Mesendoderm (in vitro differentiated cells): ENCODE data around the gene TSPEAR.
A peak's percentile ranks its signal among the peaks of the same experiment; 100 is the strongest.
"Not testable (repeated sequence)": the region's sequence is repeated elsewhere in the genome, so short reads cannot be mapped to it uniquely, and the experiment has no call there.

Source experiments
- DNase-seq: peaks from one replicate; pipeline ENCODE4 v3.0.0; 2013
- H2AK5ac ChIP-seq: 2 replicates; pipeline ENCODE4 v1.6.1; 2013; ENCODE audit warnings: low read length, inconsistent platforms
- H2BK120ac ChIP-seq: 2 replicates; pipeline ENCODE4 v1.6.1; 2013; ENCODE audit warnings: low read depth, mild to moderate bottlenecking, low read length, moderate library complexity, mixed read lengths
- H2BK15ac ChIP-seq: replicated peaks from 2 replicates; pipeline ENCODE4 v1.6.1; 2013; ENCODE audit warnings: low read depth, mild to moderate bottlenecking, moderate library complexity
- H2BK5ac ChIP-seq: 2 replicates; pipeline ENCODE4 v1.6.1; 2013; ENCODE audit warnings: low read length, inconsistent platforms
- H3K18ac ChIP-seq: 2 replicates; pipeline ENCODE4 v1.6.1; 2013; ENCODE audit warnings: mild to moderate bottlenecking, low read length, mixed read lengths
- H3K23ac ChIP-seq: one replicate; pipeline ENCODE4 v1.6.1; 2013; ENCODE audit warnings: low read length
- H3K27ac ChIP-seq: 2 replicates; pipeline ENCODE4 v1.5.1; 2013; ENCODE audit warnings: low read depth, mild to moderate bottlenecking, inconsistent platforms, low read length, moderate library complexity
- H3K27me3 ChIP-seq: 2 replicates; pipeline ENCODE4 v1.6.1; 2013; ENCODE audit warnings: low read length, control low read depth, mild to moderate bottlenecking, inconsistent platforms; ENCODE audit not compliant: insufficient read depth, poor library complexity
- H3K36me3 ChIP-seq: 2 replicates; pipeline ENCODE4 v1.6.1; 2013; ENCODE audit warnings: low read length, inconsistent platforms; ENCODE audit not compliant: control insufficient read depth, insufficient read depth
- H3K4ac ChIP-seq: one replicate; pipeline ENCODE4 v1.6.1; 2013; ENCODE audit warnings: low read depth, mild to moderate bottlenecking, low read length, moderate library complexity
- H3K4me1 ChIP-seq: 2 replicates; pipeline ENCODE4 v1.6.1; 2013; ENCODE audit warnings: low read depth, low read length, inconsistent platforms; ENCODE audit not compliant: control insufficient read depth
- H3K4me2 ChIP-seq: 2 replicates; pipeline ENCODE4 v1.6.1; 2013; ENCODE audit warnings: low read length
- H3K4me3 ChIP-seq: 2 replicates; pipeline ENCODE4 v1.5.1; 2013; ENCODE audit warnings: mild to moderate bottlenecking, low read length
- H3K56ac ChIP-seq: one replicate; pipeline ENCODE4 v1.6.1; 2013; ENCODE audit warnings: low read length
- H3K79me1 ChIP-seq: 2 replicates; pipeline ENCODE4 v1.6.1; 2013; ENCODE audit warnings: low read length, inconsistent platforms
- H3K79me2 ChIP-seq: 2 replicates; pipeline ENCODE4 v1.6.1; 2013; ENCODE audit warnings: mild to moderate bottlenecking, low read length; ENCODE audit not compliant: control insufficient read depth, insufficient read depth
- H3K9ac ChIP-seq: 2 replicates; pipeline ENCODE4 v1.6.1; 2013; ENCODE audit warnings: low read length, inconsistent platforms
- H4K5ac ChIP-seq: one replicate; pipeline ENCODE4 v1.6.1; 2013; ENCODE audit warnings: low read length
- H4K8ac ChIP-seq: one replicate; pipeline ENCODE4 v1.6.1; 2013; ENCODE audit warnings: low read depth, mild to moderate bottlenecking, control low read depth, low read length, moderate library complexity
- WGBS: extraction: QIAGEN DNeasy Blood & Tissue Kit; methylation state at CpG from one replicate; pipeline ENCODE4 v1.1.7; 2013; ENCODE audit warnings: low lambda C conversion rate, missing lambda C conversion rate; ENCODE audit not compliant: insufficient coverage; ENCODE audit errors: extremely low coverage; 5-methylcytosine and 5-hydroxymethylcytosine counted together

The TSPEAR gene

GRCh38 chr21:44692798-44693512, 18.4 kb downstream of the TSPEAR start:
- H3K56ac ChIP-seq: no peak overlapping the region
- H3K9ac ChIP-seq: no peak overlapping the region
- H4K5ac ChIP-seq: no peak overlapping the region
- H3K18ac ChIP-seq: no peak overlapping the region
- H3K36me3 ChIP-seq: no peaks in the 10 kb centered on the region
- H3K4me3 ChIP-seq: no peak overlapping the region
- H3K4me2 ChIP-seq: no peak overlapping the region
- no peak overlapping the region for H3K23ac ChIP-seq
- no CpG with 5 or more reads among the region's 2 CpGs for WGBS
- H3K79me2 ChIP-seq: peaks cover 2% of the 10 kb centered on the region
- no peak overlapping the region for H2BK15ac ChIP-seq
- H3K4me1 ChIP-seq: peaks cover 3% of the 10 kb centered on the region
- DNase-seq: no peak
- H3K79me1 ChIP-seq: no peaks in the 10 kb centered on the region
- H2BK5ac ChIP-seq: no peak overlapping the region
- no peak overlapping the region for H2AK5ac ChIP-seq
- no peak overlapping the region for H3K4ac ChIP-seq
- H3K27ac ChIP-seq: no peak overlapping the region
- H3K27me3 ChIP-seq: no peaks in the 10 kb centered on the region
- H2BK120ac ChIP-seq: no peak overlapping the region
- no peak overlapping the region for H4K8ac ChIP-seq

- no peak overlapping the region for H3K9ac ChIP-seq
- H2AK5ac ChIP-seq: no peak overlapping the region
- no peak overlapping the region for H2BK120ac ChIP-seq
- no peak overlapping the region for H3K23ac ChIP-seq
- WGBS: no CpG with 5 or more reads among the region's 2 CpGs
- H2BK5ac ChIP-seq: no peak overlapping the region
- H3K4me3 ChIP-seq: no peak overlapping the region
- H3K56ac ChIP-seq: no peak overlapping the region
- no peak overlapping the region for H4K8ac ChIP-seq
- no peak overlapping the region for H3K4ac ChIP-seq
- no peaks in the 10 kb centered on the region for H3K79me1 ChIP-seq
- no peak overlapping the region for H3K27ac ChIP-seq
- H3K36me3 ChIP-seq: no peaks in the 10 kb centered on the region
- H4K5ac ChIP-seq: no peak overlapping the region
- H3K27me3 ChIP-seq: no peaks in the 10 kb centered on the region
- H3K18ac ChIP-seq: no peak overlapping the region
- DNase-seq: no peak
- peaks cover 5% of the 10 kb centered on the region for H3K4me1 ChIP-seq
- H3K79me2 ChIP-seq: peaks cover 2% of the 10 kb centered on the region
- H2BK15ac ChIP-seq: no peak overlapping the region
- no peak overlapping the region for H3K4me2 ChIP-seq
Measured at GRCh38 chr21:44691686-44692085, 19.7 kb downstream of the TSPEAR start.

- not testable (repeated sequence) for H3K23ac ChIP-seq, H3K79me2 ChIP-seq, H2BK5ac ChIP-seq, H4K8ac ChIP-seq, H3K18ac ChIP-seq, H3K79me1 ChIP-seq, H3K36me3 ChIP-seq, H2AK5ac ChIP-seq, H3K9ac ChIP-seq, H3K27ac ChIP-seq, H4K5ac ChIP-seq, H3K27me3 ChIP-seq, H3K56ac ChIP-seq, H3K4ac ChIP-seq, H3K4me3 ChIP-seq, H3K4me1 ChIP-seq, H2BK15ac ChIP-seq, H2BK120ac ChIP-seq, H3K4me2 ChIP-seq, DNase-seq
- no CpG with 5 or more reads among the region's 3 CpGs for WGBS
Measured at GRCh38 chr21:44689740-44690139, 21.6 kb downstream of the TSPEAR start.

DNA sequence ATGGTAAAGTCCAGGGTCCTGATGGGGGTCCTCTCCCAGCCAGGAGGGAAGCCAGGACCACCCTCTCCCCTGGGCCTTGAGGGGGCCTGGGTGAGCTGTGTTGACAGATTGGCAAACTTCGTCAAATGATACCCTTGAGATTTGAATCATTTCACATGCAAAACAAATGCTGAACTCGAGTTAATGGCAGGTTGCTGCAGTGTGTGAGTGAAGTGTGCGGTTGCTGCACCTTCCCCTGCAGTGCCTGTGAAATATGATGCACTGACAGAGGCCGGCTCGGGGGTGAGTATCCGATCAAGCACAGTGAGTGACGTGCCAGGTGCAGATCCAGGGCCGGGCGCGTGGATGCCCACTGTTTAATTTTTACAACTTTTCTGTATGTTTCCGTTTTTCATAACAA, 23.7 kb downstream of the TSPEAR start:
- H3K4me1 ChIP-seq: peaks cover 5% of the 10 kb centered on the region
- H3K18ac ChIP-seq: peak overlapping the region; percentile 65
- no peak overlapping the region for H4K8ac ChIP-seq
- no peak for DNase-seq
- H3K23ac ChIP-seq: no peak overlapping the region
- no peaks in the 10 kb centered on the region for H3K79me2 ChIP-seq
- H4K5ac ChIP-seq: no peak overlapping the region
- no peak overlapping the region for H2BK5ac ChIP-seq
- no peak overlapping the region for H3K4me3 ChIP-seq
- no peak overlapping the region for H2AK5ac ChIP-seq
- no peak overlapping the region for H3K9ac ChIP-seq
- no peak overlapping the region for H3K4ac ChIP-seq
- WGBS: no CpG with 5 or more reads among the region's 11 CpGs
- H3K56ac ChIP-seq: no peak overlapping the region
- no peak overlapping the region for H2BK15ac ChIP-seq
- H3K36me3 ChIP-seq: no peaks in the 10 kb centered on the region
- no peaks in the 10 kb centered on the region for H3K27me3 ChIP-seq
- no peak overlapping the region for H3K4me2 ChIP-seq
- H2BK120ac ChIP-seq: no peak overlapping the region
- no peak overlapping the region for H3K27ac ChIP-seq
- H3K79me1 ChIP-seq: no peaks in the 10 kb centered on the region

DNA sequence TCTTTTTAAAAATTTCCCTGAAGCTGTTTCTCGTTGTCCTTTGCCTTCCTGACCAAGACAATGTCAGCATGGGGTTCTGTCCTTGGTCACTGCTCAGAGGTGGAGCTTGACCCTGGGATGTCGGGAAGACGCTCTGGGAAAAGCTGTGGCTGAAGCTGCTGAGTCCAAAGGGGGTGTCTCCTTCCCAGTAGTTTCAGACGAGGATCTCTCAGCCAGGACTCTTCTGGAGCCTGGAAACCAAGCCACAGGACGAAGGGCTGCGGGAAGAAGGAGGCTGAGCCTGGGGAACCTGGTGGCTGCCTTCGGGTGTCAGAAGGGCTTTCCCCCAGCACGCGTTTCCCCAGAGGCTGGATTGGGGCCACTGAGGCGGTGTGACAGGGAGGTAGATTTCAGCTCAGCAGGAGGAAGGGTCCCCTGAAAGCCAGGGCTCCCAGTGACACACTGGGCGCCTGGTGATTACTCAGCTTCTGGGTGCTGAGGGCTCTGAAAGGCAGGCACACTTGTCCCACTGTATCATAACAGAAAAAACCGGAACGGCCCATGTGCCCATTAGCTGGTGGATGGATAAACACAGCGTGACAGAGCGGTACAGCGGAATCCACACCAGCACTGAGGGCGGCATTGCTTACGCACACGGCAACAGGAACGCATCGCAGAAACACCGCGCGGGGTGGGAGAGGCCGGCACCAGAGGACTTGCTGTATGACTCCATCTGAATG, 24.4 kb downstream of the TSPEAR start:
- DNase-seq: no peak
- Histone ChIP-seq H3K56ac (peak overlapping the region; percentile 74), H3K18ac (peak overlapping the region; percentile 65), H2BK5ac (peak overlapping the region; percentile 85), H3K23ac (no peak overlapping the region), H3K36me3 (no peaks in the 10 kb centered on the region), H3K4me2 (no peak overlapping the region), H3K79me2 (no peaks in the 10 kb centered on the region), H3K79me1 (no peaks in the 10 kb centered on the region), H3K27me3 (no peaks in the 10 kb centered on the region), H3K4me1 (peaks cover 5% of the 10 kb centered on the region), H3K4me3 (no peak overlapping the region), H2BK120ac (peak overlapping the region; percentile 83), H3K27ac (peak overlapping the region; percentile 36), H3K9ac (peak overlapping the region; percentile 20), H2AK5ac (no peak overlapping the region), H4K5ac (no peak overlapping the region), H2BK15ac (no peak overlapping the region), H3K4ac (peak overlapping the region; percentile 46), H4K8ac (no peak overlapping the region)
- WGBS: no CpG with 5 or more reads among the region's 25 CpGs
